Endometrial microvascular endothelial cells (primary cell): ENCODE measurements around the gene IFNAR2. TPM values are rescaled to one million over a fixed set of nuclear protein-coding genes. Genes with fewer than 3 reads are reported as not detected.

ENCODE experiments used
- in situ Hi-C: cut with HindIII; loops from 2 replicates; pipeline ENCODE4 v1.10.0; 2017; ENCODE audit warnings: low sequenced_read_pairs, low pct_unique_long_range_greater_than_20kb; ENCODE audit errors: inconsistent ontology term
- total RNA-seq: library from RNA; depleted of rRNA; stranded (reverse); fragments of >200 nt; gene quantifications from one replicate; pipeline ENCODE4 v1.2.3, GENCODE V29; 2015; ENCODE audit errors: inconsistent ontology term

The IFNAR2 gene
- total RNA-seq, 1 donor from 2014 or later: 20.3 TPM

GRCh38 chr21:33259428-33259827 is 29.7 kb downstream of the IFNAR2 start:
- in situ Hi-C loops: no loop called here

DNA sequence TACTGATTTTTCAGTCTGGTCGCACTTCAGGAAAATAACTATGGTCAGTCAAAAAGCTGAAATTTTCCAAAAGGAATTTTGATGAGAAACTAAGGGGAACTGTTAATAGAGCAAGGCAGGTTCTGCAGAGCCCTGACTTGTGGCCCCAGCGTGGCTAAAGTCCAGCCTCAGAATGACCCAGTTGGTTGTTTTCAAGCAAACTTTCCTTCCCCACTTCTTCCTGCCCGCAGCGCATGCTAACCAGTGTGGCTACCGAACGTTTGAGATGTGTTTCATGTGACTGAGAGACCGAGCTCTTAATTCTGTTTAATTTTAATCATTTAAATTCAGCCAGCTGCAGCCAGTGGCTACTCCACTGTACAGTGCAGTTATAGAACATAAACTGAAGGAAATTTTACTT is 30.3 kb downstream of the IFNAR2 start:
- in situ Hi-C loops: no loop called here

GRCh38 chr21:33261635-33262034 is 31.9 kb downstream of the IFNAR2 start:
- in situ Hi-C loops: no loop called here

GRCh38 chr21:33262921-33263320 is 33.2 kb downstream of the IFNAR2 start:
- in situ Hi-C loops: no loop called here

- in situ Hi-C loops: no loop called here
Observed at GRCh38 chr21:33264561-33264960, 34.8 kb downstream of the IFNAR2 start.

DNA sequence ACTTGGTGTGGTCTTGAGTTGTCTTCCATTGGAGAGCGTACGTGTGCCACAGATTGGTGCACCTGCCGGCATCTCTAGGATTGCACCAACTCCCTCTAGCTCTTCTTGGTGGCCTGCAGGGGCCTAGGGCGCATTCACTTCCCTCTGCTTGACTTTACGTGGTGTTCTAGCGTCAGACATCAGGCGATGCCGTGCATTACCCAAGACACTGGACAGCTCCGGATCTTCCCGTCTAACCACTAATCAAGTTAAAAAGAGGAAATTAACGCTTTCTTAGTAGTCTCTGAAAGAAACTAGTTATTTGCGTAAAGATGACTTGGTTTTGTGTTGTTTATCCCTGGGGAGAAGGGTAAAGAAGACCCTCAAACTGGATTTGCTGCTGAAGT is 35.9 kb downstream of the IFNAR2 start:
- in situ Hi-C loops: no loop called here

GRCh38 chr21:33266050-33266788 is 36.5 kb downstream of the IFNAR2 start, which contains the start of gene IL10RB:
Gene IL10RB, plus strand, starts transcription at chr21:33266367. Its CDS starts 99 bp downstream, at chr21:33266466.
- in situ Hi-C loops: no loop called here

DNA sequence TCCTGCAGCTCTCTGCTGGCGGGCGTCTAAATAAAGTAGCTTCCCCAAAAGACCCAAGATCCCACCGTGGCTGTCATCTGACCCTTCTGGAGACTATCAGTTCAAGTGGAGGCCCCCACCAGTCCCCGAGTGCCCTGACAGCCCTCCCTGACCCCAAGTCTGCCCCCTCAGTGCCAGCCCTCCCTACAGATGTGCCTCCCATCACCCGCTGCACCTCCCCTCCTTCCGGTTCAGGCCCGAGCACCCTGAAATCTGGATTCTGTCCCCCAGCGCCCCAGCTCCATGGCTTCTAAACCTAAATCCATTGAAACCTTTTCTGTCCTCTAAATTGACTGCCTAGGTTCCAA is 37.0 kb downstream of the IFNAR2 start:
- in situ Hi-C loops: no loop called here

DNA sequence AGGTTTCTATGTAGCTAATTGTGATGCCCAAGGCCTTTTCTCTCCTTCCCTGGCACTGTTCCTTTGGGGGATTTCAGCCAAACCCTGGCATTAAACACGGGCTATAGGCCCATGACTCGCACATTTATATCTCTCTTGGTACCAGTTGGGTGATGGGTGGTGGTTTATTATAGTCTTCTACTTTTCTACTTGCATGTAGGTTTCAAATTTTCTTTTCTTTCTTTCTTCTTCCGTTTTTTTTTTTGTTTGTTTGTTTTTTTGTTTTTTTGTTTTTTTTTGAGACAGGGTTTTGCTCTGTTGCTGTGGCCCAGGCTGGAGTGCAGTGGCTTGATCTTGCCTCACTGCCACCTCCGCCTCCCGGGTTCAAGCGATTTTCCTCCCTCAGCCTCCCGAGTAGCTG is 37.5 kb downstream of the IFNAR2 start:
- in situ Hi-C loops: no loop called here

DNA sequence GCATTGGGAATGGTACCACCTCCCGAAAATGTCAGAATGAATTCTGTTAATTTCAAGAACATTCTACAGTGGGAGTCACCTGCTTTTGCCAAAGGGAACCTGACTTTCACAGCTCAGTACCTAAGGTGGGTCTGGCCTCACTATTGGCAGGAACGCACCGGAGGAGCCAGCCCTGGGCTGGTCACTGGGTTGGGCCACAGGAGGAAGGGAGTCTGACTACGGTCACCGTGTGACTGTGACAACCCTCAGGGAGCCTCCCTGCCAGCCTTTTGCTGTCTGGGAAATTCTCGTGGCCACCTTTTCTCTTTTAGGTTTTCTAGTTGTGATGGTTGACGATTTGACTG is 38.6 kb downstream of the IFNAR2 start:
- in situ Hi-C loops: no loop called here

DNA sequence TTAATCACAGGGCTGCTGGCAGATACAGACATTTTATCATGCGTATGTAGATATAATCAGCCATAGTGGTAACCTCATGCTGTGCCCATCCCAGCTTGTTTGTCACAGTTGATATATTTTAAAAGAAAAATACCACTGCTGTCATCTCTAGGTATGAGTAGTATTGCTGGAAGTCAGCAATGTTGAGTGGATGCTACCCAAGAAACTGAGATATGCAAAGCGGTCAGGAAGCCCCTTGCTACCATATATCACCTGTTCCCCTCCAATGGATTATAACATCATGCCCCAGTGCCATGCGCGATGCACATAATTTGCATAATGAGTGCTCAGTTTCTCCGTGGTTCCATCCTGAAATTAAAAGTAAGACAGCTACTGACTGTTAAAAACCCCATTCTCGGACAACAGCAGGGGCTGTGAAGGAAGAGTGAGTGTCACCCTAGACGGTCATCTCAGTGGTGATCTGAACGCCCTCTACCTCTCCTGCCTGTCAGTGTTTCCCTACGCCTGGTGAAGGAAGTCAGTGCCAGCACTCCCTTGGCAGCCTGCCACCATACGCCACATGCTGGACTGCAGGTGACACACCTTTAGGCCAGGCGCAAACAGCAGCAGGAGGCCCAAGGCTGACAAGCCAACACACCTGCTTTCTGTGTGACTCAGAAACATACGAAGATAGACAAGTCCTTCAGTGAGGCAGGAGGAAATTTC is 39.2 kb downstream of the IFNAR2 start:
- in situ Hi-C loops: no loop called here

DNA sequence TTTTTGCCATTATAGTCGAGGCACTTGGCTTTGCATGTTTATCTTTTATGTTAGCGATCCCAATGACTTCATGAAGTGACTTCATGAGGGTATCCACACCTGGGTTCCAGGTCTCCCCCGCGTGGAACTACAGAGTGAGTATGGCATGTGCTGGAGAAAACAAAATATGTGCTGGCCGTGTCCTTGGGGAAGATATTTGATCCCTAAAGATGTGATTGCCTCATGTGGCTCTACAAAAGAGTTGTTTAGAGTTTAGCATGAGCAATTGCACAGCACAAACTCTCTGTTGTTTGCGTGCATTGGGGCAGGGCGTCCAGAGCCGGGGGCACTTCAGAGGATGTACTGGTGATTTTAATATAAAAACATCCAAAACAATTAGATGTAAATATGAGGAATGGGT is 41.2 kb downstream of the IFNAR2 start:
- in situ Hi-C loops: no loop called here

GRCh38 chr21:33273044-33273443 is 43.3 kb downstream of the IFNAR2 start:
- in situ Hi-C loops: no loop called here

GRCh38 chr21:33278721-33279120 is 49.0 kb downstream of the IFNAR2 start:
- in situ Hi-C loops: no loop called here

- in situ Hi-C loops: no loop called here
Observed at GRCh38 chr21:33279330-33279820, 49.6 kb downstream of the IFNAR2 start.

Other genes with a start within 250 kb of the IFNAR2 start
- not detected for gene OLIG2, start 204.0 kb upstream of the IFNAR2 start, total RNA-seq
- not detected for gene OLIG1, start 159.8 kb upstream of the IFNAR2 start, total RNA-seq
- 45.9 TPM for gene IL10RB, start 36.4 kb downstream of the IFNAR2 start, total RNA-seq
- gene IFNAR1, start 95.0 kb downstream of the IFNAR2 start, total RNA-seq: 22.2 TPM
- 54.6 TPM for gene IFNGR2, start 173.5 kb downstream of the IFNAR2 start, total RNA-seq